Measurements from ENCODE around the gene TBX20.

DNA sequence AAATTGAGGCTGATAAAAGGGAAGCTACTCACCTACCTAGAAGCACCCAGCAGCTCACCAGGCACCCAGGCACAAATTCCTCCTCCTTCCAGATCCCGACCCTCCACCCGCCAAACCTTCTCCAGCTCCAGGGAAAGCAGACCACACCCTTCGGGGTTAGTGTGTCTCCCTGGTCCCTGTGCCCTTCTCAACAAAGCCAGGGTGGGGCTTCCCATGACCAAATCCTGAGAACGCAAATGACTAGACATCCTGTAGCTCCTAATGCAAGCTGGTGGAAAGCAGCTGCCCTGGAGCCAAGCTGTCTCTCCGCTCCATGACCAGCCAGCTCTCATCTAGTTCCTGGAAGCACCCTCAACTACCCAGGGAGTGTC, 4.4 kb downstream of the TBX20 start:
- TF ChIP-seq, protein P1, sequence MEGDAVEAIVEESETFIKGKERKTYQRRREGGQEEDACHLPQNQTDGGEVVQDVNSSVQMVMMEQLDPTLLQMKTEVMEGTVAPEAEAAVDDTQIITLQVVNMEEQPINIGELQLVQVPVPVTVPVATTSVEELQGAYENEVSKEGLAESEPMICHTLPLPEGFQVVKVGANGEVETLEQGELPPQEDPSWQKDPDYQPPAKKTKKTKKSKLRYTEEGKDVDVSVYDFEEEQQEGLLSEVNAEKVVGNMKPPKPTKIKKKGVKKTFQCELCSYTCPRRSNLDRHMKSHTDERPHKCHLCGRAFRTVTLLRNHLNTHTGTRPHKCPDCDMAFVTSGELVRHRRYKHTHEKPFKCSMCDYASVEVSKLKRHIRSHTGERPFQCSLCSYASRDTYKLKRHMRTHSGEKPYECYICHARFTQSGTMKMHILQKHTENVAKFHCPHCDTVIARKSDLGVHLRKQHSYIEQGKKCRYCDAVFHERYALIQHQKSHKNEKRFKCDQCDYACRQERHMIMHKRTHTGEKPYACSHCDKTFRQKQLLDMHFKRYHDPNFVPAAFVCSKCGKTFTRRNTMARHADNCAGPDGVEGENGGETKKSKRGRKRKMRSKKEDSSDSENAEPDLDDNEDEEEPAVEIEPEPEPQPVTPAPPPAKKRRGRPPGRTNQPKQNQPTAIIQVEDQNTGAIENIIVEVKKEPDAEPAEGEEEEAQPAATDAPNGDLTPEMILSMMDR (IDR thresholded peaks at IDR 0.05; ENCODE audit: poor library complexity) = no peak
- no peak for TF ChIP-seq EZH2 (IDR thresholded peaks at IDR 0.05; ENCODE audit: borderline replicate concordance)

Data from hepatocyte (in vitro differentiated cells).